NCI-H446 treated with DMSO at 0.1 percent for 48 hours (cell line): ENCODE results near the gene PHF1.
"Not testable (repeated sequence)": the region's sequence is repeated elsewhere in the genome, so short reads cannot be mapped to it uniquely, and the experiment has no call there.

Experiments
- DNase-seq: peaks from one replicate; lab custom pipeline; 2025; lab: John Stamatoyannopoulos, UW

The PHF1 gene

GRCh38 chr6:33391922-33392594 is 18.8 kb upstream of the PHF1 start:
- no peak for DNase-seq

GRCh38 chr6:33392595-33392948 is 18.2 kb upstream of the PHF1 start:
- DNase-seq, result no peak

GRCh38 chr6:33392979-33393378 is 17.8 kb upstream of the PHF1 start:
- DNase-seq, result no peak

- no peak for DNase-seq
Measured at GRCh38 chr6:33397541-33397940, 13.3 kb upstream of the PHF1 start.

- DNase-seq, result not testable (repeated sequence)
Measured at GRCh38 chr6:33398601-33399000, 12.2 kb upstream of the PHF1 start.

GRCh38 chr6:33399881-33400280 is 10.9 kb upstream of the PHF1 start:
- DNase-seq, result not testable (repeated sequence)

GRCh38 chr6:33404884-33405283 is 5.9 kb upstream of the PHF1 start:
- DNase-seq, result no peak

- DNase-seq, result no peak
Measured at GRCh38 chr6:33405386-33405940, 5.4 kb upstream of the PHF1 start.

GRCh38 chr6:33406126-33406525 is 4.7 kb upstream of the PHF1 start:
- no peak for DNase-seq

GRCh38 chr6:33407132-33407718 is 3.6 kb upstream of the PHF1 start:
- DNase-seq, result no peak

- peak; percentile 96 for DNase-seq
Measured at GRCh38 chr6:33410050-33410710, 634 bp upstream of the PHF1 start.

- no peak for DNase-seq
Measured at GRCh38 chr6:33411632-33412005, 805 bp downstream of the PHF1 start.

GRCh38 chr6:33412140-33413009 is 1.6 kb downstream of the PHF1 start:
- DNase-seq, result no peak

GRCh38 chr6:33413241-33414120 is 2.7 kb downstream of the PHF1 start:
- DNase-seq, result no peak

GRCh38 chr6:33414592-33415271 is 3.9 kb downstream of the PHF1 start:
- DNase-seq, result no peak

GRCh38 chr6:33415831-33416230 is 5.0 kb downstream of the PHF1 start:
- no peak for DNase-seq

GRCh38 chr6:33416386-33417127 is 5.7 kb downstream of the PHF1 start:
- no peak for DNase-seq

- DNase-seq, result no peak
Measured at GRCh38 chr6:33417128-33417902, 6.5 kb downstream of the PHF1 start.
